ENCODE data around the gene SPANXB1.
"Not testable (repeated sequence)": the region's sequence is repeated elsewhere in the genome, so short reads cannot be mapped to it uniquely, and the experiment has no call there.

SPANXB1 gene

DNA sequence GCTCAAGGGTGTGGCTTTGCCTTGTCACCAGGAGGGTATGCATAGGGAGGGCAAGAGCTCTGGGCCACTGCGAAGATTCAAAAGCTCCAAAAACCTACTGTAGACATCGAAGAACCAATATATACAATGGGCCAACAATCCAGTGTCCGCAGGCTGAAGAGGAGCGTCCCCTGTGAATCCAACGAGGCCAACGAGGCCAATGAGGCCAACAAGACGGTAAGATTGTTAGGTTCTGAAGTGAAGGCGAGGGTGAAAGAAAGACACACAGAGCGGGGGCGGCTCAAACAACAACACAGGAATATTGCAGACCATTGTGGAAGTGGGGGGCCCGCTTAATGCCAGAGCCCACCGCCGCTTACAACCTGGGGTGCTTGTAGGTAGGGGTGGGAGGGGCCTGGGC, at the start of gene SPANXB1:
SPANXB1 (plus strand) TSS at position 27 of the 400 bp plus-strand sequence; CDS start at position 127, 100 bp downstream.
- not testable (repeated sequence) for DNase-seq (ENCODE audit: low read depth)

GRCh38 chrX:140967036-140967435, 35.4 kb upstream of the SPANXB1 start:
- no peak for DNase-seq (ENCODE audit: low read depth)

GRCh38 chrX:140971099-140971795, 31.1 kb upstream of the SPANXB1 start:
- no peak for DNase-seq (ENCODE audit: low read depth)

DNA sequence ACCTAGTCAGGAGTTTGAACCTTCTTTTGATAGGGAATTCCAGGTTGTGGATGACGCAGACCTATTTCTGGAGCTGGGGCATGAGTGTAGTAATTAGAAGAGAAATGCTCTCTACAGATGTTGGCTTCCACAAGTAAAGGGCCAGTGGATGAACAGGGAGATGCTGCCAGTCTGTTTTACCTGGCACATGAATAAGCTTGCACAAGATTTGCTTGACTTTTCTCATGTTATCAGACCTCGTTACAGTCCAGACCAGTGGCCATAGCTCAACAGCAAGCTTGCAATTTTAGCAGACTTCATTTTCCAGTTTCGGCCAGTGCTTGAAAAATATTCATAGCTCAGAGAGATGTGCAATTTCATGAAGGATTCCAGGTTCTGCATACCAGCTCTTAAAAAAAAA, 26.9 kb upstream of the SPANXB1 start:
- DNase-seq (ENCODE audit: low read depth) = no peak

DNA sequence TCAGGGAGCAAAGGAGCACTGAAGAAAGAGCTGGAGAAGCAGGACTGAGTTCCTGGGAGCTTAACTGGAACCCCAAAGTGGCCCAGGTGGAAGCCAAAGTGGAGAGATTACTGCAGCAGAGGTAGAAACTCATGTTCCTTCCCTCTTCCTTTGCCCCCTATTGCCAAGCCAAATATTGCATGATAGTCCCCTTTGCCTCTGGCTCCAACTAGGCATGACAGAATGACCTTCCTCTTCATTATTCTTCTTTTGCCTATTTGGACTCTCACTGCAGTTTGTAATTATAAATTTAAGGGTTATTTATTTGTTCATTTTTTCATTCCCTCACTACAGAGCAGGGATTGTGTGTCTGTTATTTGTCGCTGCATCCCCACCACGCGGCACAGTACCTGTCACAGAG, 22.1 kb upstream of the SPANXB1 start:
- no peak for DNase-seq (ENCODE audit: low read depth)

DNA sequence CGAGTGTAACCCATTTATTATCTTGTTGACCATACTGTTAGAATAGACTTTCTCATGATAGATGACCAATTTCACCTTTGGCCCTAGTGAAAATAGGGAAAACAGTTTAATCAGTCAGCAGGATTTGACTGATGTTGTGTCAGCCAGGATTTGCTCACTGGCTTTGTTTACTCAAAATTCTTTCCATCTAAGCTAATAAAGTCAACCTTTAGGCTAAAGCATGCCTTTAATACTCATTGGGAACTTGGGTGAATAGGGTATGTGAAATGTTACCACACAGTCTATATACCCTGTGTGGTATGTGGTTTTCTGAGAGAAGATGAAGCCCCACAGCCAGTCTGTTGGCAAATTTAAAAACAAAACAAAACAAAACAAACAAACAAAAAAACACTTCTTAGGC, 18.7 kb upstream of the SPANXB1 start:
- DNase-seq (ENCODE audit: low read depth) = no peak

GRCh38 chrX:141005243-141005642, 2.8 kb downstream of the SPANXB1 start:
- DNase-seq (ENCODE audit: low read depth) = not testable (repeated sequence)

DNA sequence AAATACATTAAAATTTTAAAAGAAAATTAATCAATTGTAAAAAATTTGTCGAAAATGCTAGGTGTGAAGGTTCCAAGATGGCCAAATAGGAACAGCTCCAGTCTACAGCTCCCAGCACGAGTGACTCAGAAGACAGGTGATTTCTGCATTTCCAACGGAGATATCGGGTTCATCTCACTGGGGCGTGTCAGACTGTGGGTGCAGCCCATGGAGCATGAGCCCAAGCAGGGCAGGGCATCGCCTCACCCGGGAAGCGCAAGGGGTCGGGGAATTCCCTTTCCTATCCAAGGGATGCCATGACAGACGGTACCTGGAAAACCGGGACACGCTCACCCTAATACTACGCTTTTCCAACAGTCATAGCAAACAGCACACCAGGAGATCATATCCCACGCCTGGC, 41.9 kb downstream of the SPANXB1 start:
- not testable (repeated sequence) for DNase-seq (ENCODE audit: low read depth)

DNA sequence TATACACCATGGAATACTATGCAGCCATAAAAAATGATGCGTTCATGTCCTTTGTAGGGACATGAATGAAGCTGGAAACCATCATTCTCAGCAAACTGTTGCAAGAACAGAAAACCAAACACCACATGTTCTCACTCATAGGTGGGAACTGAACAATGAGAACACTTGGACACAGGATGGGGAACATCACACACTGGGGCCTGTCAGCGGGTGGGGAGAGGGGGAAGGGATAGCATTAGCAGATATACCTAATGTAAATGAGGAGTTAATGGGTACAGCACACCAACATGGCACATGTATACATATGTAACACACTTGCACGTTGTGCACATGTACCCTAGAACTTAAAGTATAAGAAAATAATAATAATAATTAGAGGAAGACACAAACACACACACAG, 47.5 kb downstream of the SPANXB1 start:
- not testable (repeated sequence) for DNase-seq (ENCODE audit: low read depth)

DNA sequence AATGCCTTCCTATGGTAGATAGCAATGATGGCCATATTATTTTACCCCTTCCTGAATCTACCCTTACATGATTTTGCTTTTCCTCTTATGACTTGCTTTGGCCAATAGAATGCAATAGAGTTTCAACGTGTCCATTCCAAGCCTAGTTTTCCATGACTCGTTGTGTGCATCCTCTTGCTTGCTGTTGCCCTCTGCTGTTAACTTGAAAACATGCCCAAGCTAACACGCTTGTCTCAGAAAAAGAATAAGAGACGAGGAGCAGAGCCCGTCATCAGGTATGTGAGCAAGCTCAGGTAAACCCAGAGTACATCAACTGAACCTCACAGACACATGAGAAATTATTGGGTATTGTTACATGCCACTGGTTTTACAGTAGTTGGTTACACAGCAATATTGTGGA, 49.7 kb downstream of the SPANXB1 start:
- not testable (repeated sequence) for DNase-seq (ENCODE audit: low read depth)

Data from non-pigmented ciliary epithelial cell (primary cell).